GM12873 (cell line): ENCODE data around the gene ADAMTS3.

ENCODE experiments used
- CTCF ChIP-seq: IDR thresholded peaks from 2 replicates; pipeline ENCODE4 v1.5.1; 2012; ENCODE audit warnings: low read depth, mild to moderate bottlenecking, moderate library complexity, low read length, control low read depth; ENCODE audit not compliant: insufficient read depth; ENCODE audit errors: missing control alignments

Gene ADAMTS3

GRCh38 chr4:72489267-72489666 is 79.8 kb downstream of the ADAMTS3 start:
- TF ChIP-seq CTCF = no peak

- no peak for TF ChIP-seq CTCF
Observed at GRCh38 chr4:72486991-72487390, 82.0 kb downstream of the ADAMTS3 start.

GRCh38 chr4:72484981-72485380 is 84.0 kb downstream of the ADAMTS3 start:
- TF ChIP-seq CTCF = no peak

GRCh38 chr4:72473434-72473900 is 95.6 kb downstream of the ADAMTS3 start:
- no peak for TF ChIP-seq CTCF

GRCh38 chr4:72471816-72472215 is 97.2 kb downstream of the ADAMTS3 start:
- TF ChIP-seq CTCF = no peak

- peak; percentile 33 for TF ChIP-seq CTCF
Observed at GRCh38 chr4:72468904-72469502, 100.0 kb downstream of the ADAMTS3 start.

GRCh38 chr4:72467633-72468032 is 101.4 kb downstream of the ADAMTS3 start:
- TF ChIP-seq CTCF = no peak
